Measurements from ENCODE around the gene SRSF7.

DNA sequence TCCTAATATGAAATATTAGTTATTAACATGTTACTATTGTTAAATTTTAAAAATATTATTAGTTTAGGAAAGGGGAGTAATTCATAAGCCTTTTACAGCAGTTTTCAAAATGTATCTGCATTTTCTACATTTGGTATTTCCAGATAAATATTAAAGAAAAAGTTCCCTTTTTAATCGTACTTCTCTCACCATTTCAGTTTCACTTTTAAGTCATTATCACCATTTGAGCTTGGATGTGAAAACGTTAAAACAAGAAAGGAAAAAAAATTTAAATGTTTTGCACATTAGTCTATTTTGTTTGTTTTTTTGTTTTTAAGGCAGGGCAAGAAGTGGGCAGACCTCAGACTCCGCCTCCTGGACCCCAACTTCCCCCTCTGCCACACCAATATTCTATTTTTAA, 3.3 kb upstream of the SRSF7 start:
- TF ChIP-seq EZH2 (IDR thresholded peaks at IDR 0.05; ENCODE audit: low read length), result no peak
- TF ChIP-seq, protein P1, sequence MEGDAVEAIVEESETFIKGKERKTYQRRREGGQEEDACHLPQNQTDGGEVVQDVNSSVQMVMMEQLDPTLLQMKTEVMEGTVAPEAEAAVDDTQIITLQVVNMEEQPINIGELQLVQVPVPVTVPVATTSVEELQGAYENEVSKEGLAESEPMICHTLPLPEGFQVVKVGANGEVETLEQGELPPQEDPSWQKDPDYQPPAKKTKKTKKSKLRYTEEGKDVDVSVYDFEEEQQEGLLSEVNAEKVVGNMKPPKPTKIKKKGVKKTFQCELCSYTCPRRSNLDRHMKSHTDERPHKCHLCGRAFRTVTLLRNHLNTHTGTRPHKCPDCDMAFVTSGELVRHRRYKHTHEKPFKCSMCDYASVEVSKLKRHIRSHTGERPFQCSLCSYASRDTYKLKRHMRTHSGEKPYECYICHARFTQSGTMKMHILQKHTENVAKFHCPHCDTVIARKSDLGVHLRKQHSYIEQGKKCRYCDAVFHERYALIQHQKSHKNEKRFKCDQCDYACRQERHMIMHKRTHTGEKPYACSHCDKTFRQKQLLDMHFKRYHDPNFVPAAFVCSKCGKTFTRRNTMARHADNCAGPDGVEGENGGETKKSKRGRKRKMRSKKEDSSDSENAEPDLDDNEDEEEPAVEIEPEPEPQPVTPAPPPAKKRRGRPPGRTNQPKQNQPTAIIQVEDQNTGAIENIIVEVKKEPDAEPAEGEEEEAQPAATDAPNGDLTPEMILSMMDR (optimal IDR thresholded peaks at IDR 0.05 in 1 of 3, IDR thresholded peaks at IDR 0.05 in 1 of 3, conservative IDR thresholded peaks at IDR 0.05 in 1 of 3; ENCODE audit: extremely low read depth in 1 of 3, insufficient read depth in 2 of 3, low read length in 3 of 3), result no peak

Measured in keratinocyte (primary cell).